Hepatocyte (in vitro differentiated cells): ENCODE data around the gene PTTG1IP. TPM values are rescaled to one million over a fixed set of nuclear protein-coding genes. Genes with fewer than 3 reads are reported as not detected.

ENCODE experiments used
- DNase-seq: peaks from one replicate; pipeline ENCODE4 v3.0.0-alpha.2; 2016; ENCODE audit warnings: low spot score
- H2AFZ ChIP-seq: fragments of 200-600 bp; sonication (generic); 2 replicates; pipeline ENCODE4 v1.6.0; 2016; ENCODE audit warnings: antibody characterized with exemption, mild to moderate bottlenecking
- H3K27ac ChIP-seq: fragments of 200-600 bp; sonication (generic); 2 replicates; pipeline ENCODE4 v1.5.1; 2016; ENCODE audit warnings: mild to moderate bottlenecking
- H3K27me3 ChIP-seq: fragments of 200-600 bp; sonication (generic); 2 replicates; pipeline ENCODE4 v1.6.1; 2016
- H3K36me3 ChIP-seq: fragments of 200-600 bp; sonication (generic); replicated peaks from 2 replicates; pipeline ENCODE4 v1.5.1; 2016; ENCODE audit warnings: low read depth; ENCODE audit not compliant: insufficient read depth
- H3K4me1 ChIP-seq: fragments of 200-600 bp; sonication (generic); 2 replicates; pipeline ENCODE4 v1.5.1; 2016; ENCODE audit warnings: mild to moderate bottlenecking, moderate library complexity; ENCODE audit not compliant: insufficient read depth
- H3K4me2 ChIP-seq: fragments of 200-600 bp; sonication (generic); 2 replicates; pipeline ENCODE4 v1.6.0; 2016
- H3K4me3 ChIP-seq: fragments of 200-600 bp; sonication (generic); 2 replicates; pipeline ENCODE4 v1.5.1; 2016; ENCODE audit warnings: mild to moderate bottlenecking
- H3K79me2 ChIP-seq: fragments of 200-600 bp; sonication (generic); 2 replicates; pipeline ENCODE4 v1.6.0; 2017; ENCODE audit warnings: mild to moderate bottlenecking
- H3K9me2 ChIP-seq: fragments of 200-600 bp; sonication (generic); replicated peaks from 2 replicates; pipeline ENCODE4 v1.6.0; 2017; ENCODE audit warnings: mild to moderate bottlenecking; ENCODE audit not compliant: insufficient read depth
- H3K9me3 ChIP-seq: fragments of 200-600 bp; sonication (generic); 2 replicates; pipeline ENCODE4 v1.5.1; 2016; ENCODE audit warnings: low read depth, mild to moderate bottlenecking
- H4K20me1 ChIP-seq: fragments of 200-600 bp; sonication (generic); 2 replicates; pipeline ENCODE4 v1.6.0; 2016; ENCODE audit warnings: mild to moderate bottlenecking; ENCODE audit not compliant: insufficient read depth, poor library complexity, severe bottlenecking
- CTCF ChIP-seq: fragments of 200-600 bp; sonication (generic); IDR thresholded peaks from 2 replicates; pipeline ENCODE4 v1.5.1; 2016; ENCODE audit warnings: antibody characterized with exemption, mild to moderate bottlenecking; ENCODE audit not compliant: poor library complexity
- EZH2 ChIP-seq: fragments of 200-600 bp; sonication (generic); IDR thresholded peaks from 2 replicates; pipeline ENCODE4 v1.6.1; 2016; ENCODE audit warnings: antibody characterized with exemption, mild to moderate bottlenecking, borderline replicate concordance
- EZH2phosphoT487 ChIP-seq: fragments of 200-600 bp; sonication (generic); IDR thresholded peaks from one replicate; pipeline ENCODE4 v1.6.1; 2018; ENCODE audit warnings: antibody characterized with exemption, mild to moderate bottlenecking, low read depth, moderate library complexity; ENCODE audit not compliant: unreplicated experiment, severe bottlenecking
- WGBS: methylation state at CpG from one replicate; pipeline ENCODE4 v1.1.6; 2016; ENCODE audit warnings: low lambda C conversion rate; ENCODE audit errors: missing lambda C conversion rate; 5-methylcytosine and 5-hydroxymethylcytosine counted together
- polyA plus RNA-seq: library from polyadenylated mRNA; unstranded; fragments of >200 nt; fragmentation: Nextera tagmentation; extraction: Ambion mirVana; gene quantifications from 2 replicates; pipeline ENCODE4 v1.2.1, GENCODE V29; 2016
- total RNA-seq: library from RNA; depleted of rRNA; stranded (reverse); fragments of >200 nt; gene quantifications from 2 replicates; pipeline ENCODE4 v1.2.3, GENCODE V29; 2014

Gene PTTG1IP
- total and polyA plus RNA-seq, 2 experiments from 2014 or later: 344 to 362 TPM

DNA sequence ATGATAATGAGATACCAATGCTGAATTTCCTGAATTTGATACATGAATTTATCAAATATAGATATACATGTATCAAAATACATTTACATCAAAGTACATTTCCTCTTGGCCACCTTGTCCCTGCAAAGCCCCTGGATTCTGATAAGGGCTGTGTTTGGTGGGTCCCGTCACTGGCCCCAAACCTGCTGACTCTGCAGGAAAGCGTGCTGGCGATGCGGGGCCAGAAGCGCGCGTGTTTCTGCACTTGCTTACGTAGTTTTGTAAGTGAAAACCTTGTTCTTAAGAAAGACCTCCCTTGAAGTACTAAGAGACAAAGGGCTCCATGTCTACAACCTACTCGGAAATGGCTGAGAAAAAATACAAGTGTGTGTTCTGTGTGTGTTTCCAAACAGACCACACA is 36.2 kb upstream of the PTTG1IP start:
- Histone ChIP-seq H2AFZ (no peak overlapping the region), H3K36me3 (no peaks in the 10 kb centered on the region), H3K4me3 (no peak overlapping the region), H3K27ac (no peak overlapping the region), H3K9me2 (no peaks in the 10 kb centered on the region), H3K9me3 (no peaks in the 10 kb centered on the region), H3K27me3 (peaks cover 4% of the 10 kb centered on the region), H4K20me1 (no peaks in the 10 kb centered on the region), H3K79me2 (no peaks in the 10 kb centered on the region), H3K4me2 (no peak overlapping the region), H3K4me1 (peaks cover 5% of the 10 kb centered on the region)
- DNase-seq: no peak
- 91% methylated on average over 9 of the region's 9 CpGs for WGBS
- TF ChIP-seq EZH2 (no peak), EZH2phosphoT487 (no peak), CTCF (no peak)

DNA sequence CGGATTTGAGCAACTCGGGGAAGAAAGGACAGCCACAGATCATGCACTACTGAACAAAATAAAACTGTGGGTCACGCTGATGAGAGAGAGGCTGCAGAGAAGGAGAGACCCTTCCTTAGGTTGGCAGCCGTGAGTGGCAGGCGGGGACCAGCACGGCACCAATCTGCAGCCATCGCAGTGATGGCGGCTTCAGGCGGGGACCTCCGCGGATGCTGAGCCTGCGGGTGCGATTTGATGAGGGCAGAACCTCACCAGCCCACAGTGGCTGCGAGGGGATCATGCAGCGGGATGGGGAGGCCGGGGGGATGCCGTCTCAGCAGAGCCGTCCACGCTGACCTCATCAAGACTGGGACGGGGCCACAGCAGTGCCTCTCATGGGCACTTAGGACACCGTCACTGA is 35.4 kb upstream of the PTTG1IP start:
- DNase-seq: no peak
- no peak for TF ChIP-seq EZH2phosphoT487
- TF ChIP-seq CTCF: no peak
- no peak for TF ChIP-seq EZH2
- H3K27ac ChIP-seq: no peak overlapping the region
- no peak overlapping the region for H3K4me3 ChIP-seq
- peaks cover 5% of the 10 kb centered on the region for H3K4me1 ChIP-seq
- no peaks in the 10 kb centered on the region for H3K79me2 ChIP-seq
- H3K9me3 ChIP-seq: no peaks in the 10 kb centered on the region
- peaks cover 4% of the 10 kb centered on the region for H3K27me3 ChIP-seq
- H3K36me3 ChIP-seq: no peaks in the 10 kb centered on the region
- no peak overlapping the region for H3K4me2 ChIP-seq
- H4K20me1 ChIP-seq: no peaks in the 10 kb centered on the region
- no peaks in the 10 kb centered on the region for H3K9me2 ChIP-seq
- H2AFZ ChIP-seq: no peak overlapping the region
- 96% methylated on average over 20 of the region's 21 CpGs for WGBS

- TF ChIP-seq CTCF (no peak), EZH2phosphoT487 (no peak), EZH2 (no peak)
- H3K79me2 ChIP-seq: no peaks in the 10 kb centered on the region
- no peaks in the 10 kb centered on the region for H3K36me3 ChIP-seq
- no peak for DNase-seq
- no peaks in the 10 kb centered on the region for H3K9me2 ChIP-seq
- no peaks in the 10 kb centered on the region for H4K20me1 ChIP-seq
- H3K4me1 ChIP-seq: peaks cover 5% of the 10 kb centered on the region
- H3K27ac ChIP-seq: no peak overlapping the region
- no peak overlapping the region for H3K4me3 ChIP-seq
- H3K4me2 ChIP-seq: peak overlapping the region; percentile 63
- peaks cover 4% of the 10 kb centered on the region for H3K27me3 ChIP-seq
- no peak overlapping the region for H2AFZ ChIP-seq
- 66% methylated on average over 20 of the region's 25 CpGs for WGBS
- H3K9me3 ChIP-seq: no peaks in the 10 kb centered on the region
Measured at GRCh38 chr21:44907966-44908895, 34.7 kb upstream of the PTTG1IP start.
